Liver (tissue), 9 donors: Measurements from ENCODE around the gene LCE1E. TPM values are rescaled to one million over a fixed set of nuclear protein-coding genes. Genes with fewer than 3 reads are reported as not detected.

Experiments
- DNase-seq: peaks from one replicate; pipeline ENCODE4 v3.0.0-alpha.2; 2017; ENCODE audit warnings: low spot score
- H3K27ac ChIP-seq, 2 donors: one replicate each; pipeline ENCODE4 v1.7.0; 2013; ENCODE audit warnings: inconsistent platforms in 2 of 2, low read length in 2 of 2, control low read depth in 1 of 2, low read depth in 1 of 2, mild to moderate bottlenecking in 1 of 2
- H3K27me3 ChIP-seq, 4 donors: one replicate each; pipeline versions ENCODE4 v1.6.1 to v1.7.0; 2013; ENCODE audit warnings: low read length in 3 of 4, inconsistent platforms in 1 of 4, mild to moderate bottlenecking in 1 of 4, moderate library complexity in 1 of 4; ENCODE audit not compliant: control insufficient read depth in 4 of 4, insufficient read depth in 4 of 4
- H3K36me3 ChIP-seq, 4 donors: one replicate each; pipeline versions ENCODE4 v1.6.1 to v1.7.0; 2013; ENCODE audit warnings: low read length in 3 of 4, mild to moderate bottlenecking in 3 of 4, low read depth in 1 of 4, moderate library complexity in 1 of 4; ENCODE audit not compliant: control insufficient read depth in 4 of 4, insufficient read depth in 3 of 4
- H3K4me1 ChIP-seq, 4 donors: one replicate each; pipeline versions ENCODE4 v1.6.1 to v1.7.0; 2013; ENCODE audit warnings: low read length in 3 of 4, mild to moderate bottlenecking in 3 of 4, moderate library complexity in 1 of 4; ENCODE audit not compliant: control insufficient read depth in 4 of 4, insufficient read depth in 4 of 4
- H3K4me3 ChIP-seq, 3 donors: one replicate each; pipeline versions ENCODE4 v1.6.1 to v1.7.0; 2013; ENCODE audit warnings: low read length in 3 of 3, control low read depth in 1 of 3, low read depth in 1 of 3, mild to moderate bottlenecking in 1 of 3
- H3K9ac ChIP-seq, 2 donors: one replicate each; pipeline ENCODE4 v1.7.0; 2013; ENCODE audit warnings: low read length in 2 of 2, mild to moderate bottlenecking in 2 of 2, moderate library complexity in 2 of 2, control low read depth in 1 of 2, low read depth in 1 of 2
- H3K9me3 ChIP-seq, 4 donors: one replicate each; pipeline versions ENCODE4 v1.6.1 to v1.7.0; 2013; ENCODE audit warnings: low read length in 3 of 4; ENCODE audit not compliant: control insufficient read depth in 4 of 4
- EGR1 ChIP-seq, 2 donors: IDR thresholded peaks; 2 replicates each; pipeline ENCODE4 v1.6.1; 2016 to 2018; ENCODE audit warnings: antibody characterized with exemption in 2 of 2, low read depth in 2 of 2
- FOXA1 ChIP-seq: IDR thresholded peaks from 2 replicates; pipeline ENCODE4 v1.6.1; 2016; ENCODE audit warnings: antibody characterized with exemption
- FOXA2 ChIP-seq: IDR thresholded peaks from 2 replicates; pipeline ENCODE4 v1.6.1; 2016; ENCODE audit warnings: antibody characterized with exemption
- GABPA ChIP-seq, 2 donors: IDR thresholded peaks in 1 of 2; conservative IDR thresholded peaks in 1 of 2; 2 replicates each; pipeline ENCODE4 v1.6.1; 2016; ENCODE audit warnings: antibody characterized with exemption in 2 of 2, mild to moderate bottlenecking in 1 of 2, moderate library complexity in 1 of 2
- HNF4A ChIP-seq, 2 donors: conservative IDR thresholded peaks; 2 replicates each; pipeline ENCODE4 v1.6.1; 2016; ENCODE audit warnings: antibody characterized with exemption in 2 of 2, mild to moderate bottlenecking in 2 of 2
- JUND ChIP-seq, 2 donors: IDR thresholded peaks; 2 replicates each; pipeline ENCODE4 v1.6.1; 2016; ENCODE audit warnings: antibody characterized with exemption in 2 of 2
- MAX ChIP-seq: IDR thresholded peaks from 2 replicates; pipeline ENCODE4 v1.6.1; 2016; ENCODE audit warnings: antibody characterized with exemption
- NR2F2 ChIP-seq: IDR thresholded peaks from 2 replicates; pipeline ENCODE4 v1.6.1; 2016; ENCODE audit warnings: antibody characterized with exemption
- RXRA ChIP-seq, 2 donors: IDR thresholded peaks; 2 replicates each; pipeline ENCODE4 v1.6.1; 2017 to 2018; ENCODE audit warnings: antibody characterized with exemption in 2 of 2, mild to moderate bottlenecking in 1 of 2
- SP1 ChIP-seq: IDR thresholded peaks from 2 replicates; pipeline ENCODE4 v1.6.1; 2018; ENCODE audit warnings: antibody characterized with exemption, mild to moderate bottlenecking
- YY1 ChIP-seq: IDR thresholded peaks from 2 replicates; pipeline ENCODE4 v1.6.1; 2016; ENCODE audit warnings: antibody characterized with exemption, mild to moderate bottlenecking
- WGBS: extraction: QIAGEN DNeasy Blood & Tissue Kit; methylation state at CpG from one replicate; pipeline ENCODE4 v1.1.7; 2013; 5-methylcytosine and 5-hydroxymethylcytosine counted together
- polyA plus RNA-seq, 2 donors: library from polyadenylated mRNA; stranded (reverse) in 1 of 2; unstranded in 1 of 2; fragments of 200-250 nt in 1 of 2; fragments of >200 nt in 1 of 2; fragmentation: Nextera tagmentation in 1 of 2; extraction: Ambion mirVana in 1 of 2; gene quantifications; one replicate each; pipeline versions ENCODE4 v1.2.1 to v1.2.3, GENCODE V29; 2013 to 2015
- total RNA-seq, 2 donors: library from RNA; depleted of rRNA; stranded (reverse); fragments of >200 nt; gene quantifications; one replicate each; pipeline ENCODE4 v1.2.3, GENCODE V29; 2014
- TF ChIP-seq, protein P1 (sequence below): IDR thresholded peaks from 2 replicates; pipeline ENCODE4 v1.6.1; 2016; ENCODE audit warnings: antibody characterized with exemption, mild to moderate bottlenecking
- TF ChIP-seq, protein P2 (sequence below): IDR thresholded peaks from 2 replicates; pipeline ENCODE4 v1.6.1; 2016; ENCODE audit warnings: antibody characterized with exemption
- donor health status: healthy.
- donor health status: healthy.
- donor health status: healthy.
- donor health status: healthy.
- donor health status: healthy.

LCE1E gene
- total and polyA plus RNA-seq, 4 donors: not detected

- Histone ChIP-seq H3K27me3 (peaks cover 0 to 10% (median 1%) of the 10 kb centered on the region in 4 donors), H3K9me3 (no peaks in the 10 kb centered on the region), H3K4me1 (no peaks in the 10 kb centered on the region), H3K27ac (no peak within 1 kb of the TSS), H3K36me3 (no peaks in the 10 kb centered on the region), H3K4me3 (no peak within 1 kb of the TSS), H3K9ac (no peak within 1 kb of the TSS)
- WGBS: 69% methylated on average over 6 of the region's 6 CpGs
- no peak for TF ChIP-seq EGR1 (IDR thresholded peaks at IDR 0.05; ENCODE audit: low read depth in 2 of 2)
- no peak for TF ChIP-seq FOXA2
- TF ChIP-seq NR2F2: no peak
- TF ChIP-seq, protein P1, sequence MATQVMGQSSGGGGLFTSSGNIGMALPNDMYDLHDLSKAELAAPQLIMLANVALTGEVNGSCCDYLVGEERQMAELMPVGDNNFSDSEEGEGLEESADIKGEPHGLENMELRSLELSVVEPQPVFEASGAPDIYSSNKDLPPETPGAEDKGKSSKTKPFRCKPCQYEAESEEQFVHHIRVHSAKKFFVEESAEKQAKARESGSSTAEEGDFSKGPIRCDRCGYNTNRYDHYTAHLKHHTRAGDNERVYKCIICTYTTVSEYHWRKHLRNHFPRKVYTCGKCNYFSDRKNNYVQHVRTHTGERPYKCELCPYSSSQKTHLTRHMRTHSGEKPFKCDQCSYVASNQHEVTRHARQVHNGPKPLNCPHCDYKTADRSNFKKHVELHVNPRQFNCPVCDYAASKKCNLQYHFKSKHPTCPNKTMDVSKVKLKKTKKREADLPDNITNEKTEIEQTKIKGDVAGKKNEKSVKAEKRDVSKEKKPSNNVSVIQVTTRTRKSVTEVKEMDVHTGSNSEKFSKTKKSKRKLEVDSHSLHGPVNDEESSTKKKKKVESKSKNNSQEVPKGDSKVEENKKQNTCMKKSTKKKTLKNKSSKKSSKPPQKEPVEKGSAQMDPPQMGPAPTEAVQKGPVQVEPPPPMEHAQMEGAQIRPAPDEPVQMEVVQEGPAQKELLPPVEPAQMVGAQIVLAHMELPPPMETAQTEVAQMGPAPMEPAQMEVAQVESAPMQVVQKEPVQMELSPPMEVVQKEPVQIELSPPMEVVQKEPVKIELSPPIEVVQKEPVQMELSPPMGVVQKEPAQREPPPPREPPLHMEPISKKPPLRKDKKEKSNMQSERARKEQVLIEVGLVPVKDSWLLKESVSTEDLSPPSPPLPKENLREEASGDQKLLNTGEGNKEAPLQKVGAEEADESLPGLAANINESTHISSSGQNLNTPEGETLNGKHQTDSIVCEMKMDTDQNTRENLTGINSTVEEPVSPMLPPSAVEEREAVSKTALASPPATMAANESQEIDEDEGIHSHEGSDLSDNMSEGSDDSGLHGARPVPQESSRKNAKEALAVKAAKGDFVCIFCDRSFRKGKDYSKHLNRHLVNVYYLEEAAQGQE: no peak
- TF ChIP-seq YY1: no peak
- no peak for DNase-seq
Measured at GRCh38 chr1:152774875-152775274, 11.2 kb upstream of the LCE1E start, which contains the start of gene LCE1F. Gene LCE1F (plus strand): TSS chr1:152775140. CDS start chr1:152776372, 1,232 bp downstream.

- TF ChIP-seq EGR1 (IDR thresholded peaks at IDR 0.05; ENCODE audit: low read depth in 2 of 2) (no peak), JUND (IDR thresholded peaks at IDR 0.05) (no peak), YY1 (no peak), GABPA (IDR thresholded peaks at IDR 0.05 in 1 of 2, conservative IDR thresholded peaks at IDR 0.05 in 1 of 2) (no peak), FOXA2 (no peak), FOXA1 (no peak), SP1 (no peak)
- TF ChIP-seq, protein P2, sequence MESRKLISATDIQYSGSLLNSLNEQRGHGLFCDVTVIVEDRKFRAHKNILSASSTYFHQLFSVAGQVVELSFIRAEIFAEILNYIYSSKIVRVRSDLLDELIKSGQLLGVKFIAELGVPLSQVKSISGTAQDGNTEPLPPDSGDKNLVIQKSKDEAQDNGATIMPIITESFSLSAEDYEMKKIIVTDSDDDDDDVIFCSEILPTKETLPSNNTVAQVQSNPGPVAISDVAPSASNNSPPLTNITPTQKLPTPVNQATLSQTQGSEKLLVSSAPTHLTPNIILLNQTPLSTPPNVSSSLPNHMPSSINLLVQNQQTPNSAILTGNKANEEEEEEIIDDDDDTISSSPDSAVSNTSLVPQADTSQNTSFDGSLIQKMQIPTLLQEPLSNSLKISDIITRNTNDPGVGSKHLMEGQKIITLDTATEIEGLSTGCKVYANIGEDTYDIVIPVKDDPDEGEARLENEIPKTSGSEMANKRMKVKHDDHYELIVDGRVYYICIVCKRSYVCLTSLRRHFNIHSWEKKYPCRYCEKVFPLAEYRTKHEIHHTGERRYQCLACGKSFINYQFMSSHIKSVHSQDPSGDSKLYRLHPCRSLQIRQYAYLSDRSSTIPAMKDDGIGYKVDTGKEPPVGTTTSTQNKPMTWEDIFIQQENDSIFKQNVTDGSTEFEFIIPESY: no peak
- Histone ChIP-seq H3K27ac (no peak overlapping the region), H3K36me3 (no peaks in the 10 kb centered on the region), H3K9ac (no peak overlapping the region), H3K4me3 (no peak overlapping the region), H3K9me3 (no peaks in the 10 kb centered on the region), H3K4me1 (no peaks in the 10 kb centered on the region), H3K27me3 (peaks cover 0 to 10% (median 1%) of the 10 kb centered on the region in 4 donors)
- DNase-seq: no peak
- 84% methylated on average over 11 of the region's 11 CpGs for WGBS
Measured at GRCh38 chr1:152776361-152776760, 9.7 kb upstream of the LCE1E start.

DNA sequence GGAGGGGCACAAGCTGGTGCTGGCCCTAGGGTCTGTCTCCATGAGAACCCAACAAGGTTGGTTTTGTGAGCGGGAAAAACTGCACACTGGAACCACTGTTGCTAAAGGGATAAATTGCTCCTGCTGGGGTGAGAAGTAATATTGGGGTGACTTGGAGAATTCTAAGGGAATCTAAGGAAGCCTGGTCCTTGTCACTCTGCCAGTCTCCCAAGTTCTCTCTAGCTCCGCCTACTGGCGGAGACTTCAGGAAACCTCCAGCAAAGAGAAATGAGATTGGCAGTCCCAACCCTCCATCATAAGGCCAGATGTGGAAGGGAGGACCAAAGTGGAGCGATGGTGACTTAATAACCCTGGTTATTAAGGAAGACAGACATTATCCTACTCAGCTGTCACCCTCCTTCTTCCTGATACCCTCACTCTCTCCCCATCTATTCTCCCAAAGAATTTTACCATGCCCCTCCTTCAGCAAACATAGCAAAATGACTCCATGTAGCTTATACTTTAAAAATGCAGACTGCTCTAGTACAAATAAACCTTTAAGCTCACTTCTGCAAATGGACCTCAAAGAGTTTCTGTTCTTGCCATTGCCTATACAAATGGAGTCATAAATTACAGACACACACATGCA is 8.4 kb upstream of the LCE1E start:
- Histone ChIP-seq H3K4me1 (no peaks in the 10 kb centered on the region), H3K27me3 (peaks cover 0 to 7% (median 1%) of the 10 kb centered on the region in 4 donors), H3K27ac (no peak overlapping the region), H3K9ac (no peak overlapping the region), H3K4me3 (no peak overlapping the region), H3K9me3 (no peaks in the 10 kb centered on the region), H3K36me3 (no peaks in the 10 kb centered on the region)
- DNase-seq: no peak
- TF ChIP-seq RXRA (IDR thresholded peaks at IDR 0.05): no peak
- TF ChIP-seq, protein P1: no peak
- no peak for TF ChIP-seq JUND (IDR thresholded peaks at IDR 0.05)
- TF ChIP-seq YY1: no peak
- TF ChIP-seq MAX: no peak
- TF ChIP-seq NR2F2: no peak
- no peak for TF ChIP-seq HNF4A (conservative IDR thresholded peaks at IDR 0.05)
- WGBS: 58% methylated on average over 4 of the region's 4 CpGs
